Stimulated activated CD8-positive, alpha-beta memory T cell treated with anti-CD3 and anti-CD28 coated beads, Interleukin-15, amount 100 ng/mL, for 48 hours (primary cell): Measurements from ENCODE around the gene MYO3A.

Source experiments
- DNase-seq, 2 donors: peaks; one replicate each; pipeline ENCODE4 v3.0.0-alpha.2; 2020; ENCODE audit warnings: low read depth in 2 of 2

MYO3A gene, protein sequence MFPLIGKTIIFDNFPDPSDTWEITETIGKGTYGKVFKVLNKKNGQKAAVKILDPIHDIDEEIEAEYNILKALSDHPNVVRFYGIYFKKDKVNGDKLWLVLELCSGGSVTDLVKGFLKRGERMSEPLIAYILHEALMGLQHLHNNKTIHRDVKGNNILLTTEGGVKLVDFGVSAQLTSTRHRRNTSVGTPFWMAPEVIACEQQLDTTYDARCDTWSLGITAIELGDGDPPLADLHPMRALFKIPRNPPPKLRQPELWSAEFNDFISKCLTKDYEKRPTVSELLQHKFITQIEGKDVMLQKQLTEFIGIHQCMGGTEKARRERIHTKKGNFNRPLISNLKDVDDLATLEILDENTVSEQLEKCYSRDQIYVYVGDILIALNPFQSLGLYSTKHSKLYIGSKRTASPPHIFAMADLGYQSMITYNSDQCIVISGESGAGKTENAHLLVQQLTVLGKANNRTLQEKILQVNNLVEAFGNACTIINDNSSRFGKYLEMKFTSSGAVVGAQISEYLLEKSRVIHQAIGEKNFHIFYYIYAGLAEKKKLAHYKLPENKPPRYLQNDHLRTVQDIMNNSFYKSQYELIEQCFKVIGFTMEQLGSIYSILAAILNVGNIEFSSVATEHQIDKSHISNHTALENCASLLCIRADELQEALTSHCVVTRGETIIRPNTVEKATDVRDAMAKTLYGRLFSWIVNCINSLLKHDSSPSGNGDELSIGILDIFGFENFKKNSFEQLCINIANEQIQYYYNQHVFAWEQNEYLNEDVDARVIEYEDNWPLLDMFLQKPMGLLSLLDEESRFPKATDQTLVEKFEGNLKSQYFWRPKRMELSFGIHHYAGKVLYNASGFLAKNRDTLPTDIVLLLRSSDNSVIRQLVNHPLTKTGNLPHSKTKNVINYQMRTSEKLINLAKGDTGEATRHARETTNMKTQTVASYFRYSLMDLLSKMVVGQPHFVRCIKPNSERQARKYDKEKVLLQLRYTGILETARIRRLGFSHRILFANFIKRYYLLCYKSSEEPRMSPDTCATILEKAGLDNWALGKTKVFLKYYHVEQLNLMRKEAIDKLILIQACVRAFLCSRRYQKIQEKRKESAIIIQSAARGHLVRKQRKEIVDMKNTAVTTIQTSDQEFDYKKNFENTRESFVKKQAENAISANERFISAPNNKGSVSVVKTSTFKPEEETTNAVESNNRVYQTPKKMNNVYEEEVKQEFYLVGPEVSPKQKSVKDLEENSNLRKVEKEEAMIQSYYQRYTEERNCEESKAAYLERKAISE (N-terminal part only)

GRCh38 chr10:25933653-25934608 is at the start of gene MYO3A:
Gene MYO3A (plus strand): TSS chr10:25934229. CDS start chr10:25952111, 17,882 bp downstream.
- no peak for DNase-seq

- no peak for DNase-seq
These were observed 45.4 kb upstream of the MYO3A start for GRCh38 chr10:25888627-25889026.

DNA sequence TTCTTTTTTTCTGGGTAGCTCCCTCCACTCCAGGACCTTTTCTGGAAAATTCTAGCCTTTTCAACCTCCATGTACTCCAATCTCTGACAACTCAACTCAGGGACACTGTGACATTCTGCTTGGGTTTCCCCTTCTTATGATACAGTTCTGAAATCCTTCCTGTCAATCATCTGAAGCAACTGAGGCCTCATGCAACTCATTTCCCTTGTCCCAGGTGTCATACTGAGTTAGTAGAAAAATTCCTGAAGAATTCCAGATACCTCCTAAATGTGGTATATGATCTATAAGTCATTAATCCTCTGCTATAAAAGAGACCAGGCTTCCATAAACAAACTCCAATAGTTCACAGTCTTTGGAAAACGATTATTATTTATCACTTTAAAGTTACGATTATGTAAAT is 43.0 kb upstream of the MYO3A start:
- DNase-seq: no peak

DNA sequence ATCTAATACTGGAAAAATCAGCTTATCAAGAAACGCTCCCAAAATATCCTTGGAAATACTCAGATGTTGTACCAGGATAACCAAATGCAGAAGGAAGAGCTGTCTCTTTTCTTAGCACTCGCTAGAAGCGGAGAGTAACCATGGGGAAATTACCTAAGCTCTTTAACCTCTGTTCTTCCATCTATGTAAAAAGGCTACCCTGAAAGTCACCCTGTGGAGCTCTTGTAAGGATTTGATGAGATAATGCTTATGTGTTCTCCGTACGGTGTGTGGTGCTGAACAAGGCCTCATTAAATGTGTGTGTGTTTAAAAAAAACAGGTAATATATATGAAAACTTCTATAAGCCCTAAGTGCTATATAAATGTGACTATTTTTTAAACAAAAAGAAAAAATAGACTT is 38.2 kb upstream of the MYO3A start:
- DNase-seq: no peak

DNA sequence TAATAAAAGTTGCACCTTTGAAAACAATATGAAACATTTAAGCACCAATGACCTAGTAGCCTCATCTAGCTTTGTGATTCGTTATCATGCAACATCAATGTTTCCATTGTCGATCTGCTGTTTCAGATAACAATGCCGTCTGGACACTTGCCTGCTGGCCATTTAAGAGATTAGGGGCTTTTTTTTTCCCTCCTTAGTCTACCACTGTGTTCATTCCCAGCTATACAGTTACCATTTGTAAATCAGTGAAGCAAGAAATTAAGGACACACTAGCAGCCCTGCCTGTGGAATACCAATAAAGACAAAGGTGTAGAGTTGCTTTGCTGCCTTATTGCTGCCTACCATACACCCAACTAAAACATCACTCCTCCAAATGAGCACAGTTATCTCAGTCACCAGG is 37.6 kb upstream of the MYO3A start:
- no peak for DNase-seq

- DNase-seq: no peak
These were observed 34.7 kb upstream of the MYO3A start for GRCh38 chr10:25899304-25899703.

GRCh38 chr10:25901199-25901598 is 32.8 kb upstream of the MYO3A start:
- DNase-seq: no peak

DNA sequence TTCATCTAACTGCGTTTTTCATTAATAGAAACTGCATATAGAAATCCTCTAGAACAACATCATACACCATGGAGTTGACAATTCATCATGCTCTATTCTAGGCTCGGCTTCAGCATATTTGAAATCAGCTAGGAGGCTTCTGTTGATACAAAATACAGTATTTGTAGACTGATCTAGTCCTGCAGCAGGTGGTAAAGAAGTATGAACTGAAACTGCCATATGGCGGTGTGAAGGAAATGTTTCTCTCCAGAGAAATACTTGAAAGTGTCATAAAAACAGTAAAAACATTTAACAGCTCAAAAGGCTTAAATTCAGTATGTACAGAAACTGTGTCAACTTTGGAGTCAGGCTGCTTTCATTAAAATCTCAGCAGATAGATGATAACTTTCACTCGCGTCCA is 32.0 kb upstream of the MYO3A start:
- DNase-seq: no peak

GRCh38 chr10:25907261-25907660 is 26.8 kb upstream of the MYO3A start:
- no peak for DNase-seq

GRCh38 chr10:25912866-25913265 is 21.2 kb upstream of the MYO3A start:
- no peak for DNase-seq

- no peak for DNase-seq
These were observed 19.3 kb upstream of the MYO3A start for GRCh38 chr10:25914776-25915175.

DNA sequence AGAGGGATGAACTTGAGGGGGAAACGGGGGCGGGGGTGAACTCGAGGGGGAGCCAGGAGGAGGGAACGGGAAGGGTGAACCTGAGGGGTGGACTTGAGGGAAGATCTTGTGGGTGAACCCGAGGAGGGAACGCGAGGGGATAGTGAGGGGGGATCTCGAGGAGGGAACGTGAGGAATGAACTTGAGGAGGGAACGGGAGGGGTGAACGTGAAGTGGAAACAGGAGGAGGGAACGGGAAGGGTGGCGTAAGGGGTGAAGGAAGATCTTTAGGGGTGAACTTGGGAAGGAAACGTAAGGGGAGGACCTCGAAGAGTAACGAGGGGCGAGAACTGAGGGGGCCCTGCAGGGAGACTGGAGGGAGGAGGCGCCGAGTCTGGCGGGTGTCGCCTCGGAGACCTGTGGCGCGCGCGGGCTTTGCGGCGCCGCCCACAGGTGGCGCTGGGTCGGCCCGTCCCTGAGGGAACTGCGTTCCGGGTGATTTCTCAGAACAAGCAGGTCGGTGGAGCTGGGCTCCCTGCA is 651 bp downstream of the MYO3A start:
- no peak for DNase-seq

DNA sequence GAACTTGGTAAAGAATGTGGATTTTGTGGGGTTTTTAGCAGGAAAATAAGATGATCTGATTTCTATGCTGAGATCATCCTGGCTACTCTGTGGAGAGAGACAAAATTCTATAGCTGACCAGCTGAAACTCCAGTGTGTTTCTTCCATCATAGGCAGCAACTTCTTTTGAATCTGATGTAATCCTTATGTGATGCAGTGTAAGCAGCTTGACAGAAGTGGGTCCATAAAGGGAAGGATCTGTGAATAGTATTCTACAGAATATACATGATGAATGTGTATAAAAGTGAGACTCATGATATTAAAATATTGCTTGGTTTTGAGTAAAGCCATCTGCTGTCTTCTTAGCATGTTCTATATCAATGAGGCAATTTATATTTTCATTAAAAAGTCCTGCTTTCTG is 4.4 kb downstream of the MYO3A start:
- no peak for DNase-seq

GRCh38 chr10:25944771-25945170 is 10.7 kb downstream of the MYO3A start:
- DNase-seq: no peak

- no peak for DNase-seq
These were observed 18.8 kb downstream of the MYO3A start for GRCh38 chr10:25952857-25953256.

GRCh38 chr10:25954851-25955250 is 20.8 kb downstream of the MYO3A start:
- no peak for DNase-seq

- DNase-seq: no peak
These were observed 25.7 kb downstream of the MYO3A start for GRCh38 chr10:25959540-25960232.

DNA sequence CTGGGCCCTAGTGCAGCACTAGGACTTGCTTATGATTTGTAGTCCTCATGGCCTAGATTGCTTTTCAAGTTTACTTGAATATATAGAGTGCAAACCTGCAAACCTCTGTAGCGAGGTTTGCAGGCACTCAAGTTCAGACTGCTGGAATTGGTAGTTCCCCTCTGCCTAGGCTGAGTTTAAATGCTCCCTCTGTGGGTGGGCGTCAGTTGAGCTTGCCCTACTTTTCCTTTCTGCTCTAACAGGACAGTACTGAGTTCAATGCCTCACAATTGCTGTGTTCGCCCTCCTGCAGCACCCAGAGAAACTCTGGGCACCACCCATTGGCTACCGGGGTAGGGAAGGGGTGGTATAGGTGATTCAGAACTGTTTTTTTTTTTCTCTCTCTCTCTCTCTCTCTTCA is 31.6 kb downstream of the MYO3A start:
- DNase-seq: no peak

DNA sequence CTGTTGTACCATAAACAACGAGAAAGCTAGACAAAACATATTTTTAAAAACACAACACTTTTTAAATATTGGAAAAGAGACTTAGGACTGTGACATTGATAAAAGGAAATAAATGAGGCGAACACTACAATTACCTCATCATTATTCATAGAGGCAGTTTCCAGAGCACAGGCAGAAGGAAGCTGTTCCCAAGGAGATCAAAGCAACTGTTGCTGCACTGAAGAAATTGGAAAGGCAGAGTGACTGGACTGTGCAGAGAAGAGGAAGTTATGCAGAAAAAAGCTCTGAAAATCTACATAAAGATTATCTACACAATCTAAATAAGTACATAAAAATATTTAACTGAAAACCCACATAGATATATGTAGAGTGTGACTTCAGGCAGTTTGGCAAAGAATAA is 32.8 kb downstream of the MYO3A start:
- DNase-seq: no peak

DNA sequence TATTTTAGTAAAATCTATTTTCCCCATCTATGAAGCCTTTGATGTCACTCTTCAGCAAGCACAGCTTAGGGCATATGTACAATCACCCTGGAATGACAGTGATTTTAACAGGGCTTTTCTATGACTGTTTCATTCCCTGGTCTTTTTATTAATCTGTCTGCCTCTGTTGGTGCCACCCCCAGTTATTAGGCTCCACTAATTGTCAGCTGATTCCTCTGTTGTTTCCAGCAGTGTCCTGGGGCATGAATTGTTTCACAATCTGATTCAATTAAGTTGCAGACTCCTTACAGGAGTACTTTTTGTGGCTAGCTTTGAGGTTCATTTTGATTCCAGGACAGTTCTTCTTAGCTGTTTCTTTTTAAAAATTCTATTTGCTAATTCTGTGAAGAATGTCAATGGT is 38.6 kb downstream of the MYO3A start:
- no peak for DNase-seq
